Measurements from ENCODE around the gene BHLHA15. TPM values are rescaled to one million over a fixed set of nuclear protein-coding genes. Genes with fewer than 3 reads are reported as not detected.

BHLHA15 gene
- total and polyA plus RNA-seq, 2 of the 8 experiments (the other 6 are each of a cell fraction or from before 2014, with no cell fraction given): 1.1 to 2.7 TPM

- no peak overlapping the region for H3K4me2 ChIP-seq (ENCODE audit: insufficient read depth in 1 of 2, low read depth in 2 of 2, low read length in 2 of 2)
- DNase-seq (ENCODE audit: low read depth in 1 of 2, low spot score in 2 of 2) (no peak), FAIRE-seq (no peak)
- no peak overlapping the region for H3K4me3 ChIP-seq (ENCODE audit: extremely low read depth in 1 of 4, insufficient read depth in 2 of 4, low read depth in 3 of 4, low read length in 4 of 4)
- H2BK5ac ChIP-seq (ENCODE audit: low read depth, low read length): no peak overlapping the region
- H3K9me3 ChIP-seq (ENCODE audit: insufficient read depth in 2 of 2, low read depth in 1 of 2, low read length in 1 of 2): no peaks in the 10 kb centered on the region
- H3K9ac ChIP-seq (replicated peaks in 1 of 4; ENCODE audit: extremely low read depth in 1 of 4, low read depth in 3 of 4, low read length in 3 of 4): no peak overlapping the region
- no peak overlapping the region for H3K14ac ChIP-seq (ENCODE audit: insufficient read length)
- TF ChIP-seq BACH1 (IDR thresholded peaks at IDR 0.05; ENCODE audit: low read length): no peak
- TF ChIP-seq YY1 (IDR thresholded peaks at IDR 0.05; ENCODE audit: low read depth, low read length): no peak
- TF ChIP-seq E2F6 (IDR thresholded peaks at IDR 0.05): no peak
- TF ChIP-seq FOSL1 (IDR thresholded peaks at IDR 0.05; ENCODE audit: insufficient read depth, low read depth, low read length): no peak
- TF ChIP-seq CEBPB (IDR thresholded peaks at IDR 0.05; ENCODE audit: low read depth, low read length): no peak
- no peak for TF ChIP-seq EZH2 (IDR thresholded peaks at IDR 0.05; ENCODE audit: low read depth, low read length, severe bottlenecking)
- no peak overlapping the region for H4K91ac ChIP-seq (replicated peaks; ENCODE audit: insufficient read length, low read length)
- no peaks in the 10 kb centered on the region; a peak in 3 of 7 replicates for H3K4me1 ChIP-seq (replicated peaks in 1 of 4; ENCODE audit: control insufficient read depth in 3 of 4, insufficient read depth in 4 of 4, low read length in 3 of 4)
- CTCF ChIA-PET (ENCODE audit: partially characterized antibody): interaction anchor here (1.1 to 3.1 kb wide), 2 partner anchors 11 to 211 kb away, joined by 4 to 9 read pairs; no protein-coding TSS in a partner anchor
- no peak overlapping the region for H2AK5ac ChIP-seq (ENCODE audit: low read depth, low read length)
- H4K20me1 ChIP-seq (replicated peaks in 1 of 2; ENCODE audit: control insufficient read depth in 1 of 2, insufficient read depth in 2 of 2, low read length in 2 of 2): peaks cover 2 to 4% of the 10 kb centered on the region in 2 experiments
- POLR2A ChIA-PET (ENCODE audit: partially characterized antibody): no interaction called here
- H2AFZ ChIP-seq (ENCODE audit: low read length): no peak overlapping the region
- no peak overlapping the region for H3K56ac ChIP-seq (replicated peaks; ENCODE audit: insufficient read length, low read depth, low read length)
- no peak overlapping the region for H2BK12ac ChIP-seq (ENCODE audit: low read depth, low read length)
- no peak overlapping the region for H3K23ac ChIP-seq (ENCODE audit: insufficient read length)
- no peaks in the 10 kb centered on the region for H3K79me1 ChIP-seq (ENCODE audit: low read depth, low read length)
- WGBS, 2 experiments (ENCODE audit: extremely low coverage in 1 of 2, insufficient coverage in 1 of 2, insufficient read length in 1 of 2, insufficient replicate concordance in 2 of 2, low coverage in 1 of 2, low lambda C conversion rate in 2 of 2, missing lambda C conversion rate in 1 of 2): 86% methylated on average over 5 of the region's 8 CpGs; no CpG with 5 or more reads in 1 of the 2 experiments
- H3K27me3 ChIP-seq (replicated peaks in 1 of 4; ENCODE audit: control insufficient read depth in 3 of 4, extremely low read depth in 1 of 4, insufficient read depth in 3 of 4, low read length in 3 of 4): no peaks in the 10 kb centered on the region
- no peaks in the 10 kb centered on the region for H3K79me2 ChIP-seq (ENCODE audit: control insufficient read depth in 1 of 2, insufficient read depth in 2 of 2, low read length in 2 of 2)
- H2BK20ac ChIP-seq (ENCODE audit: low read length): no peak overlapping the region
- H2BK120ac ChIP-seq (replicated peaks; ENCODE audit: low read depth, low read length): no peak overlapping the region
- H2BK15ac ChIP-seq (ENCODE audit: low read length): no peak overlapping the region
- no peak overlapping the region for H3K27ac ChIP-seq (ENCODE audit: low read depth, low read length)
- no peak overlapping the region for H4K5ac ChIP-seq (ENCODE audit: insufficient read length, low read depth, low read length)
- H4K8ac ChIP-seq (ENCODE audit: extremely low read depth, insufficient read depth, low read length): no peak overlapping the region
- no peaks in the 10 kb centered on the region for H3K36me3 ChIP-seq (ENCODE audit: control insufficient read depth in 2 of 4, insufficient read depth in 4 of 4, low read length in 3 of 4)
- H3K23me2 ChIP-seq (ENCODE audit: low read depth, low read length): no peaks in the 10 kb centered on the region
- no peak overlapping the region for H3K18ac ChIP-seq (ENCODE audit: extremely low read depth, low read length)
- H3K4ac ChIP-seq (replicated peaks; ENCODE audit: insufficient read length, low read depth, low read length): no peak overlapping the region
Observed at GRCh38 chr7:98232263-98232585, 21.0 kb downstream of the BHLHA15 start.

Data from H1 (cell line).